Stimulated activated naive CD4-positive, alpha-beta T cell (primary cell): ENCODE results near the gene TVP23A.
"Not testable (repeated sequence)": the region's sequence is repeated elsewhere in the genome, so short reads cannot be mapped to it uniquely, and the experiment has no call there.

Experiments used
- DNase-seq, 6 experiments: peaks; one replicate each; lab custom pipeline; 2025; lab: John Stamatoyannopoulos, UW

Gene TVP23A

DNA sequence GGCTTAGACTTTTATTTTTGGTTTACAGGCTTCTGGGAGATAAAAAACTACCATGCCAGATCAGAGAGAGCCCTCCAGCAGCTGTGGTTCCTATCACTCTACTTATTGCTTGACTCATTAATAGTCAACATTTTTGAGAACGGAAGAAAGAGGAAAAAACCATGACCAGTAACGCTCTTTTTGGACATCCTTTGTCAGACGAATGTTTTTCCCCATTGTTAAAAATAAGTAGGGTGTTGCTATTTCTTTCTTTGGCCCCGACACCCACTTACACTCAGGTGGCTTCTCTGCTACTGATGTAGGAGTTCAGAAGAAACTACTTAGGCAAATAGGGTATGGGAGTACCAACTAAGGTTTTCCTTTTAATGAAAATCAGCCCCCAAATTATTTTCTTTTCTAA, 27.5 kb downstream of the TVP23A start:
- DNase-seq: no peak

DNA sequence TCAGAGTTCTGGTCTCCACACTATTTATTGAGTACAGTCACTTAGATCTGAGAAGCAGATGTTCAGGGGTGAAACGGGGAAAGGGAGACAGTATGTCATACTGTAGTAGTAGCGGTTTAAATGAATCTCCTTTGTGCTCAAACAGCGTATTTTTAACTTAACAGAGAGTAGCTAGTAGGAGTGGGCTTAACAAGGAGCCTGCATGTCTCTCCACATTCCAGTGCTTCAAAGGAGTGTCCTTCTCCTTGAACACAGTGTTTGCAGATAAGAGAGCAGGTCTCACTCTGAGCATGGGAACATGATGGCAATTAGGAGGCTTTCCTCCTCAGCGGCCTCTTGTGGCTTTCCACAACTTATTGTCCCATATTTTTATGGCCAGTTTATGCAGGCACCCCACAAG, 30.0 kb downstream of the TVP23A start:
- DNase-seq: not testable (repeated sequence)

DNA sequence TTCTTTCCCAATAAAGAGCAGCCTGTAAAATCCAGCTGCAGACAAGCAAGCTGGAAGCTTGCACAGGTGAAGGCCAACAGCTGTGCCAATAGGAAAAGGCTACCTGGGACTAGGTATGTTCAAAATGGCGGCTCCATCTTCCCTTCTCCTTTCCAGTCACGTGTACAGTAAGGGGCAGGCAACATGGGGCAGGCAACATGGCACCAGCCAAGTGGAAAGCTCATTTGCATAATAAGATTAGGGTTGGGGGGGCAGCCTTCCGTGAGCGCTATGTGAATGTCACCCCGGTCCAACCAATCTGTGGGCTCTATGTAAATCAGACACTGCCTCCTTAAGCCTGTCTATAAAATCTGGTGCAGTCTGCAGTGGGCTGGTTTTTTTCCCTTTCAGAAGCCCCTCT, 31.3 kb downstream of the TVP23A start:
- DNase-seq: no peak

DNA sequence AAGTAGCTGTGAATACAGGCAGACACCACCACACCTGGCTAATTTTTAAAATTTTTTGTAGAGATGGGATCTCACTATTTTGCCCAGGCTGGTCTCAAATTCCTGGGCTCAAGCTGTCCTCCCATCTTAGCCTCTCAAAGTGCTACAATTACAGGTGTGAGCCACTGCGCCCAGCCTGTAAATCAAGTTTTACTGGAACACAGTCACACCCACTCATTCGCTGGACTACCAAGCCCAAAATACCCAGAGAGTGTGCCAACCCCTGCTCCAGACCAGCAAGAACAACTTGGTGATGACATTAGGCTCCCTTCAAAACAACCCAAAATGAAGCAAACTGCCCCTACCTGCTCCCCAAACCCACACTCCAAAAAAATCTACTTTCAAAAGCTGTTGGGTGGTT, 36.0 kb downstream of the TVP23A start:
- no peak for DNase-seq

DNA sequence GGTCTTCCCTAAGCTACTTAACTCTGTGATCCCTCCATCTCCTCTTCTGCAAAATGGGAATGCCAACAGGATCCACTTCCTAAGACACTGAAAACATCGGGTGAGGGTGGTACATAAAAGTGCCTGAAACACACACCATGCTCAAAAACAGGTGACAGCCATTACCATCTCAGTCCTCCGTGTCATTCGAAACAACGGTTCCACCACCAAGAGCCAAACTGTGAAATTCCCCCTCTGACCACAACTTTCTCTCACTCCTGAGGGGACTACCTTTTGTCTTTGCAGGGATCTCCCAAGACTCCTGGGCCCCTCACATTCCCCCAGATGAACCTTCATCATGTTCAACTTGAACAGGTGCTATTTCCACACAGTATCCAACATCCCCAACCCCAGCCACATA, 38.0 kb downstream of the TVP23A start:
- DNase-seq: no peak

DNA sequence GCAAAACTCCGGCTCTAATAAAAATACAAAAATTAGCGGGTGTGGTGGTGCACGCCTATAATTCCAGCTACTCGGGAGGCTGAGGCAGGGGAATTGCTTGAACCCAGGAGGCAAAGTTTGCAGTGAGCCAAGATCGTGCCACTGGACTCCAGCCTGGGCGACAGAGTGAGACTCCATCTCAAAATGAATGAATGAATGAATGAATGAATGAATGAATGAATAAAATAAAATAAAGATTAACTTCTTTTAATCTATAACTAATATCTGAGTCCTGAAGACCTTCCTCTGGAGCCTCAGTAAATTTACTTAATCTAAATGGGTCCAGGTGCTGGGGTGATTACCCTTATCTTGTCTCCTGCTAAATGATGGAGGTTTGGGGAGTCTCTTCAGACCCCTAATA, 38.7 kb downstream of the TVP23A start:
- DNase-seq: not testable (repeated sequence)

DNA sequence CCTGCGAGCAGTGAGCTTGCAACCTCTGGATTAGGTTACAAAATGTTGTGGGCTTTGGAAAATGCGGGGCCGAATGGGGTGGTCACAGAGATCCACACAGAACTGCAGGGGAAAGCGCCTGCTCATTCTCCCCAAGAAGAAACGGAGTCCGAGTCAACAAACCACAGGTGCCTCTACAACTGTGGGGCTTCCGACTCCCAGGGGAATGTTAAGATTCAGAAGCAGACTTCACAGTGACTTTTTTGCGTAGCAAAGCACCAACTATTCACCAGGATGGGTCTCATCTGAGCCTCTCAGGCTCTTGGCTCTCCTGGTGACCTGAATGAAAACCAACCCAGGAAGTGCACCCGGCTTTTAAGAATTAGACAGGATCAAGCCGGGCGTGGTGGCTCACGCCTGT, 41.2 kb downstream of the TVP23A start:
- no peak for DNase-seq

DNA sequence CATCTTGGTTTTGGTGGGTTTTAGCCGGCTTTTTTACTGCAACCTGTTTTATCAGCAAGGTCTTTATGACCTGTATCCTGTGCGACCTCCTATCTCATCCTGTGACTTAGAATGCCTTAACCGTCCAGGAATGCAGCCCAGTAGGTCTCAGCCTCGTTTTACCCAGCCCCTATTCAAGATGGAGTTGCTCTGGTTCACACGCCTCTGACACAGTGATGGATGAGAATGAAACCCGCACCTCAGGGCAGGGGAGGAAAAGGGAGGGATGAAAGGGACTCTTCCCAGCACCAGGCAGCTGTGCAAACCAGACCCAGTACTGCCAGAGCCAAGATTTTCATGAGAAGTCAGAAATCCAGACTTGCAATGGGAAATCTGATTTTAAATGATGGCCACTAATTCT, 41.7 kb downstream of the TVP23A start:
- DNase-seq: not testable (repeated sequence)

DNA sequence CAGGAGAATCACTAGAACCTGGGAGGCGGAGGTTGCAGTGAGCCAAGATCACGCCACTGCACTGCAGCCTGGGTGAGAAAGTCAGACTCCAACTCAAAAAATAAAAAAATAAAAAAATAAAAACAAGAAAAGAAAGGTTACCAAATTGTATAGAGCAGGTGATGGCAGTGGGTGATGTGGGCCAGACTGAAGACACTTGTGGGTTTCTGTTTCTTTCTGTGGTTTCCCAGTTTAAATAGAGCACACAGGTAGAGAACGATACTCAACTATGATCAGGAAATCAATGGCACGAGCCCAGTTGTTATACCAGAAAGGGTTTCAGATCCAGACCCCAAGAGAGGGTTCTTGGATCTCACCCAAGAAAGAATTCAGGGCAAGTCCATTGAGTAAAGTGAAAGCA, 42.3 kb downstream of the TVP23A start:
- no peak for DNase-seq

DNA sequence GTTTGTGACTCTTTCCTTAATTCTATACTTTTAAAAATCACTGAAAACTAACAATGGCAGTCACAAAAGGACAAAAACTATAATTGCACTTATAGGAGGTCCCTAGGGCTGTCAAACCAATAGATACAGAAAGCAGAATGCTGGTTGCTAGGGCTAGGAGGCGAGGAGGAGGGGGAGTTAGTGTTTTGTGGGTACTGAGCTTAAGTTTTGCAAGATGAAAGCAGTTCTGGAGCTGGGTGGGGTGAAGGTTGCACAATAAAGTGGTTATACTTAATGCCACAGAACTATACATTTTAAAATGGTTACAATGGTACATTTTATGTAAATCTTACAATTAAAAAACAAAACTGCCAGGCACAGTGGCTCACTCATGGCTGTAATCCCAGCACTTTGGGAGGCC, 47.7 kb downstream of the TVP23A start:
- peak in 1 of 6 experiments; percentile 2 for DNase-seq

DNA sequence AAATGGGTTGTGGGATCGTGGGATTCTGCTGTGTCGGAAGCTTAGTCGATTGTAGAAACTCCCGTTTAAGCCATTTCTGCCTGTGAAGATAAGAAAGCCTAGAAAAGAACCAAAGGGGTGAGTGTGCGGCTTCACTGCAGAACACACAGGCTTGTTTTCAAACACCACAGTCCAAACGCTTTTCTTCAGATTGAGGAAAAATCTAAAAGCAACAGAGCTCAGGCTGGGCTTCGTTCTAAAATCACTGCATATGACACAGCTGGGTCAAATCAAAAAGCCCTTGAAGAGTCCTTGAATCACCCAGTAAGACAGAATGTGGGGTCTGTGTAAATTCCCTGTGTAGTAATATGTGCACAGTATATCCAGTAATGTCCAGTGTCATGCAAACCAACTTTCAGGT, 49.2 kb downstream of the TVP23A start:
- DNase-seq: no peak

DNA sequence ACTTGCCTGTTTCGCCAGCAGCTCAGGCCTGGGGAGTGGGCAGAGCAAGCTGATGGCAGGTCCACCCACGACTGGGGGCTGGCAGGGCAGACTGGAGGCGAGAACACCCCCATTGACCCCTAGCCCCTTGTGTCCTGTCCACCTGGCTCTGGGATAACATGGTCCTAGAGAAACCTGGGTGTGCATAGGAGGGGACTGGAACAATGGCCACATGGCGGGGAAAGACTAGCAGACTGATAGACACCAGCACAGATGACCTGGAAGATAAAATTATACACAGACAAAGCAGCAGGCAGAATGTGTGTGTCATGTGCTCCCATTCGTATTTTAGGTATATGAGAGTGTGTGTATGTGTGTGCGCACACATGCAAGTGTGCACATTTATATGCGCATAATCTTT, 51.5 kb downstream of the TVP23A start:
- no peak for DNase-seq

DNA sequence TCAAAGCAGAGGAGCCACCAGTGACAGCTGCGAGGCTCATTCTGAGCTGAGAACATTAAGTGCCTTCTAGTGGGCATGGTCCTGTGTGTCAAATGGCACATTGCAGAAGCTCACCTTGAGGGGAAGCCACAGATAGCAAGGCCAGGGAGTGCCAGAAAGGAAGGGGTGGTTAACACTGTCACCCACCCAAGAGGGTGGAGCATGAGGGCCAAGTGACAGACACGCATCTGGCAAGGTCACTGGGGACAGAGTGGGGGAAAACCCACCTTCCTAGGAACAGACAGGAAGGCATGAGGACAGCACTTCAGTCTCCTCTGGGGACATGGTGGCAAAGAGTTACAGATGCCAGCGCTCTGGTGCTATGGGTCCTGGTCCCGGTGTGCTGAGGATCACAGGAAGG, 52.8 kb downstream of the TVP23A start:
- no peak for DNase-seq

DNA sequence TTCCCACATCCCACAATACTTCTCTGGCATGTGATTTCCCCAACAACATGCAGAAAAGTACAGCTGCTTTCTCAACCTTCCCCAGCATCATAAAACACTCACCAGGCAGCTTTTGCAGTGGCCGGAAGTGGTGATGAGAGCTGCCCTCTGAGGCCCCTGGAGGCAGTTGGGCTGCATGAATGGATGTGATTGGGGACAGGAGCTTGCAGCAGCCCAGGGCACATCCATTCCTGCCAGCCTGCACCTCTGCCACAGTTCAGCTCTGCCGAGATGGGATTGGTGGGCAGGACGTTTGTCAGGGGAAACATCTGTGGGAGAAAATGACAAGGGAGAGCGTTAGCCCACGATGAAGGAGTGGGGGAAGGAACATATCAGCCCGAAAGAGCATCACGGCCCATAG, 55.1 kb downstream of the TVP23A start:
- no peak for DNase-seq

DNA sequence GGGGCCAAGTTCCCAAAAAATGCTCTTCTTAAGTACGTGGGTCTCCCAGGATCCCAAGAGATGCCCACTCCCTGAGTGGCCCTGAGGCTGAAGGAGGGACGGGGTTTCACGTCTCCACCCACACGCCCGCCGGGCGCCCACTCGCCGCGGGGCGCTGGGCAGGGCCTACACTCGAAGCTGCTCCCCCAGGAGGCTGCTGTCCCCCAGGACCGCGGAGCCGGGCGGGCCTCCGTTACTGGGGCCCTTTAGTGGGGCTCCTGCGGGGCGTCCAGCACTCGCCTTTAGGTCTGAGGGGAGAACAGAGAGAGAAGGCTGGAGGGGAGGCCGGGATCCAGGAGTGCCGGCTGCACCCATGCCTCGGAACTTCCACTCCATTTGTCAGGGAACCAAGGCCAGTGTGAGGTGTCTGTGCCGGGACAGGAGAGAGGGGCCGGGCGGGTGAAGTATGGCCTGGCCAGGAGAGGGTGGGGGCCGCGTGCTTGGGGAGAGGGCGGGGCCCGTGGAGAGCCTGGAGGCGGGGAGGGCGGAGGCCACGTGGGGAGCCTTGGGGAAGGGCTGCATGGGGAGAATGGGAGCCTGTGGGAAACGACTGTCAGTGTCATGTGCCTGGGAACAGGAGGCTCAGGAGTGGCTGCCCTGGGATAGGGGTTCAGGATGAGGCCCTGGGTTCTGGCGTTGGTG, 56.1 kb downstream of the TVP23A start:
- DNase-seq: no peak

DNA sequence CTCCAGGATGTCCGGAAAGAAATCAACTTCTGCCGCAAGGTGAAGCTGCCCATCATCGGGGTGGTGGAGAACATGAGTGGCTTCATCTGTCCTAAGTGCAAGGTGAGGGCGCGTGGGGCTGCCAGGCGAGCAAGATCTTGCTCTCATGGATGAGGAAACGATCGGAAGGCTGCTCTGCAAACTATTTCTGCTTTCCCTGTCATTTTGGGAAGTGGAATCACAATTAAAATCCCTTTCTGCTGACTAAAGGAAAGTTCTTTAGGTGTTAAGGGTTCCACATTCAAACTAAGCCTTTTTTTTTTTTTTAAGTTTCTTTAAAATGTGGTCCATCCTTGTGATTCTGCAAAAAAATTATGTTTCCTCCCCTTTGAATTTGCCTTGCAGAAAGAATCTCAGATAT, 57.2 kb downstream of the TVP23A start:
- no peak for DNase-seq

DNA sequence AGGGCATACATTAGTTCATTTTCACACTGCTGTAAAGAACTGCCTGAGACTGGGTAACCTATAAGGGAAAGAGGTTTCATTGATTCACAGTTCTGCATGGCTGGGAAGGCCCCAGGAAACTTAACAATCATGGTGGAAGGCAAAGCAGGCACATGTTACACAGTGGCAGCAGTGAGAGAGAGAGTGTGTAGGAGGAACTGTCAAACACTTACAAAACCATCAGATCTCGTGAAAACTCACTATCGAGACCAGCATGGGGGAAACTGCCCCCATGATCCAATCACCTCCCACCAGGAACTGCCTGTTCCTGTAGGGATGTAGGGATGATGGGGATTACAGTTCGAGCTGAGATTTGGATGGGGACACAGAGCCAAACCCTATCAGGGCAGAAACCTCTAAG, 57.7 kb downstream of the TVP23A start:
- DNase-seq: no peak

DNA sequence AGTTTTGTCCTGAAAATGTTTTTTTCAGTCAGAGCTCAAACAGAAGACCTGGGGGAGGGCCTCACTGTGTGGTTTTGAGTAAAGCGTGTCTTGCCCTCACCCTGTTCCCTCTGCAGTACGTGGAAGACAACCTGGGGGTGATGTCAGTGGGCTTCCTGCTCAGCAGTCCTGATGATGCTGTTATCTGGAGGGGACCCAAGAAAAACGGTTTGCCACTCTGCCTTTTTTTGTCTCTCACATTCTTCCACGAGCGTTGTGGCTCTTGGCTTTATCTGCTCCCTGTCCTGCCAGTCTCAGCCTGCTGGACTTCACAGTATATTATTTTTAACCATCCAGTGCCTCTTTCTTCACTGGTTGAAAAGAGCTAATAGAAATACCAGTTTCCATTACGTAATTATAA, 62.0 kb downstream of the TVP23A start:
- DNase-seq: no peak

DNA sequence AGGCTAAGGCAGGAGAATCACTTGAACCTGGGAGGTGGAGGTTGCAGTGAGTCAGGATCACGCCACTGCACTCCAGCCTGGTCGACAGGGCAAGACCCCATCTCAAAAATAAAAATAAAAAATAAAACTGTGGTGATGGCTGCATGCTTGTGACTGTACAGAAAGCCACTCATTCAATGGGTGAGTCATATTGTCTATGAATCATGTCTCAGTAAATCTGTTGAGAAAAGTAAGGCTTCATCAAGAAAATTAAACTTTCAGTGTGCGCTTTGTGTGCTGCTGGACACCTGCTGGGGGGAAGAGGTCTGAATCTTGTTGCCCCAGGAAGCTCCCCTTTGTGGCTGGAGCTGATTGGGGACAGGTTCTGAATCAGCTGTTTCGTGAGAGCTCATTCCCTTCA, 63.7 kb downstream of the TVP23A start:
- no peak for DNase-seq

DNA sequence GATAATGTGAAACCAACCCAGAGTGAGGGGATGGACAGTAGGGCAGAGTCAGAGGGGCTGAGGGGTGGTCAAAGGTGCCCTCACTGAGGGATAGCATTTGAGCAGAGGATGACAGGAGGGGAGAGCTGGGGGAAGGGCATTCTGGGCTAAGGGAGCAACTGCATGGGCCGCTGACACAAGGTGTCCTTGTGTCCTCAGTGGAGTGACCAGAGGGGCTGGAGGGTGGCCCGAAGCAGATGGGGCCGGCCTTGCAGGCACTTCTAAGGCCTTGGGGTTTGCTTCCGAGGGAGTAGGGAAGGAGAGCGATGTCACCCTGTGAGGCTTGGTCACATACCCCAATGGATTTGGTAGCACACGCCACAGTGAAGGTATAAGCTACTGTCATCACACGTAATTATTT, 64.9 kb downstream of the TVP23A start:
- DNase-seq: no peak

DNA sequence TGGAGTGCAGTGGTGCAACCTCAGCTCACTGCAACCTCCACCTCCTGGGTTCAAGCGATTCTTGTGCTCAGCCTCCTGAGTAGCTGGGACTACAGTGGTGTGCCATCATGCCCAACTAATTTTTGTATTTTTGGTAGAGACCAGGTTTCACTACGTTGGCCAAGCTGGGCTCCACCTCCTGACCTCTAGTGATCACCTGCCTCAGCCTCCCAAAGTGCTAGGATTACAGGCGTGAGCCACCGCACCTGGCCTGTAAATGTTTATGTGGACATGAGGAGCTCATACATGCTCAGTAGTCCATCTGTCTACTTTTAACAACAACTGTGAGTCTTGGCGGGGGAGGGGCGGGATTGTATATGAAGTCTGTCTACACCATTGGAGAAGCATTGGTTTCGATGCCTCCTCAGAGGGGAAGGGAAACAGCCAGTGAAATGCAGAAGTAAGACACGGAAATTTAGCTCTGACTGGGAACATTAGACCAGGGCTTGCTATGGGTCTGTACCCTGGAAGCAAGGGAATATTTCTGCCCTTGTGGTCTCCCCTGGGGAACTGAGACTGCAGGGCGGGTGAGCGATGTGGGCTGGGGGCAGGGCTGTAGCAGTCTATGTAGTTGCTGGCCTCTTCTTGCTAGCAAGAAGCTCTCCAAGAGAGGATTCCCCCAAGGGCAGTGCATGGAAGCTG, 65.6 kb downstream of the TVP23A start:
- DNase-seq: no peak

DNA sequence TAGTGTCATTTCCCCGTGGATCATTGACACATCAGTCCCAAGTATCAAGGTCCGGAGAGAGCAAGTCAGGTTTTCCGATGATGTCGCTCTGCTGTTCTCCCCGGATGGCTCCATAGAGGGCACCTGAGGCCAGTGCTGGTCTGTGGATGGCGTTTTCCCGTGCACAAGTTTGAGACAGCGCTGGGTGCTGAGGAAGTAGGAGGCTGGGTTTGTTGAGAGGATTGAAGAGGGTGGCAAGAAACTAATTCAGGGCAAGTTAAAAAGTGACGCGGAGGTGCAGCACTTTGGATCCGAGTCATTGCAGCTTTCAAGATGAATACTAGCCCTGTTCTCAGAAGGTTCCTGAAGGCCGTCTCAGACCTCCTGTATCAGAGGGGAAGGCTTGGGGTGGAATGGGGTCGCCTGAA, 67.3 kb downstream of the TVP23A start:
- no peak for DNase-seq

DNA sequence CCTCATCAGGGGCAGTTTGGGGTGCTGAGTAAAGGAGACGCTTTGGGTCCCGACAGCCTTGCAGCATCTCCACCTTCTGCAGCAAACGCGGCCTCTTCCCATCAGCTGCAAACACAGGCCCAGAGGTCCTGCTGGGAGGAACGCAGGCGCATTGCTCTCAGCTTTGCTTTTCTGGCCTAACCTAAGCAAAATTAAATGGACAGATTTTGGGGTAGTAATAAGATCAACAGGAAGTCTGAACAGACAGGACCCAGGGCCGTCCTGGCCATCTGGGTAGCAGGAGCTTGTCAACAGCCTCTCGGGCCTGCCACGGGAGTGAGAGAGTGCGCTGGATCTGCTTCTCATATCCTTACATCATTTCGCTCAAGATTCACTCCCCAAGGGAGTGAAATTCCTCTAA, 67.8 kb downstream of the TVP23A start:
- DNase-seq: no peak

DNA sequence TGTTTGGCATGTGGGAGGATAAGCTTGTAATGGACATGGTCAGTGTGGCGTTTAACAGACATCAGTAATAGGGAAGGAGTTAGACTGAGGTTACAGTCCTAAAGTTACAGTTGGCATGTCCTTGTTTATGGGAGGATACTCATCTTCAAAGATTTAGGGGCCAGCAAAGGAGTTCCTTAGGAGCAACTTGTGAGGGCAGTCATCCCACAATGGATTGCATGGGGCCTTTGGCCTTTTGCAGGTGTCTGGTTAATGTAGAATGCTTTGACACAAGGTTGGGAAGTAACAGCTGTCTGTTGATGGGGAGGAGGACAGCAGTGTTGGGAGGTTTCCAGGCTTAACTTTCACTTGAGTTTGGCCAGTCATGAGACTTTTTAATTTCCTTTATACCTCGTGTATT, 72.8 kb downstream of the TVP23A start:
- no peak for DNase-seq
